Fibroblast of villous mesenchyme (primary cell): ENCODE data around the gene CFAP299. TPM values are rescaled to one million over a fixed set of nuclear protein-coding genes. Genes with fewer than 3 reads are reported as not detected.
A peak's percentile ranks its signal among the peaks of the same experiment; 100 is the strongest.

ENCODE experiments used
- DNase-seq: peaks from one replicate; pipeline ENCODE4 v3.0.0-alpha.2; 2010; ENCODE audit warnings: low read depth
- H3K4me3 ChIP-seq: 2 replicates; pipeline ENCODE4 v1.5.1; 2011; ENCODE audit warnings: low read depth, mild to moderate bottlenecking, low read length
- CTCF ChIP-seq: IDR thresholded peaks from 2 replicates; pipeline ENCODE4 v1.5.1; 2012; ENCODE audit warnings: low read depth, mild to moderate bottlenecking, low read length; ENCODE audit not compliant: insufficient read depth
- total RNA-seq: library from RNA; depleted of rRNA; stranded (reverse); fragments of >200 nt; gene quantifications from 2 replicates; pipeline ENCODE4 v1.2.3, GENCODE V29; 2012

The CFAP299 gene
- total RNA-seq, 1 donor, result 2.6 TPM

GRCh38 chr4:80986011-80986410 is 650.5 kb downstream of the CFAP299 start:
- TF ChIP-seq CTCF, result no peak
- DNase-seq, result no peak
- no peak overlapping the region for H3K4me3 ChIP-seq

GRCh38 chr4:80989921-80990544 is 654.5 kb downstream of the CFAP299 start:
- H3K4me3 ChIP-seq, result no peak overlapping the region
- peak; percentile 67 for TF ChIP-seq CTCF
- DNase-seq, result peak; percentile 60

DNA sequence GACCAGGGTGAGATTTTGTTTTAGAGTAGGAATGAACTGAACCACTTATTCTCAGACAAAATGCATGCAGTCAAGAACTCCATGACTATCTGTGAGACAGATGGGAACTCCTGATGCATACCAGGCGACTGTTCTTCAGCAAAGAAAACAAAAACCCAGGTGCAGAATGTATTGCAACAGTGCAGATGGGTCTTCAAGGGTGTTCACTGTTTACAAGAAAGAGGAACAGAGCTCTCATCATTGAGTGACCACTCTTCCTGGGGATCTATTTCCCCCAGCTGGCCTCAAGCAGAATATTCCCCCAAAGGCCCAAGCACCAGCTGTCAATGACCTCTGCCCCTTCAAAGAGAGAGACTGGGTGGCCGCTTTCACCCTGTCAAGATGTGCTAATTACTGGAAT is 655.3 kb downstream of the CFAP299 start:
- H3K4me3 ChIP-seq, result no peak overlapping the region
- no peak for DNase-seq
- no peak for TF ChIP-seq CTCF

DNA sequence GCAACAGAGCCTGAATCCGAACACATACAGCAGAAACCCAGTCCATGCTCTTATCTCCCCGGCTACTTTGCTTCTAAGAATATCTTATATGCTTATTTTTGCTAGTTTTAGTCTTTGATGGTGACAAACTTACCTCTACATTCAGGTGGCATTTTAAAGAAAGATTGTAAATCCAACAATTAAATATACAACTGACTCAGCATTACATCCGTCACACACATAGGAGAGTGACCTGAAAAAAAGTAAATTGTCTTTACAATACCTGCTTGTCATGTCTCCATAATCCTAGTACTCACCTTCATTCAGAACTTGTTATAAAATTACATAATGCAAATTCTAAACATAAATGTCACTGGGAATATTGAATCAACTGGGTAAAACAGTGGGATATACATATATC is 664.4 kb downstream of the CFAP299 start:
- TF ChIP-seq CTCF, result no peak
- no peak overlapping the region for H3K4me3 ChIP-seq
- DNase-seq, result no peak

DNA sequence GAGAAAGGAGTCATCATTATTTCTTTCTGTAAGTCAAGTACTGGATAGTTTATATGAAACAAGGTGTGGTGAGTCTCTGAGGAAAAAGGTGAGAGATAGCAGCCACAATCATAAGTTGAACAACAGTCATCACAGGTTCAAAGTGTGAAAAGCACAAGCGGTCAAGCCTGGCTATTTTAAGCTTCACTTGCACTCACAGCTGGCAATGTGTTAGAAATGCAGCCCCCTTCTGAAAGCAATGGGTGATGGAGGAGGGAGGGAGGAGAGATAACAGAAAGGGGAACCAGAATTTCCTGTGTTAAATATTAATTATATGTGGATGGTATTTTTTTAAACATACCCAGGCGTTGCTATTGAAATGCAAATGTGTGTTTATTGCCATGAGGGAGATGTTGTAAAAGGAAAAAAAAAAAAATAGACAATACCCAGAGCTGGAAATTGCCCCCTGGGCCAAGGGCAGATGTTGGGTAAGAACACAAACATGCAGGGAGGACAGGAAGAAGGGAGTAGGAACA is 668.1 kb downstream of the CFAP299 start:
- H3K4me3 ChIP-seq, result no peak overlapping the region
- no peak for TF ChIP-seq CTCF
- no peak for DNase-seq

- DNase-seq, result no peak
- TF ChIP-seq CTCF, result no peak
- H3K4me3 ChIP-seq, result no peak overlapping the region
Measured at GRCh38 chr4:81007417-81007816, 671.9 kb downstream of the CFAP299 start.

Other genes with a start within 250 kb of the CFAP299 start
- 7.3 and 7.7 TPM in 2 replicates for gene PRDM8, start 138.2 kb upstream of the CFAP299 start, total RNA-seq
- 5.2 and 6.1 TPM in 2 replicates for gene FGF5, start 69.1 kb upstream of the CFAP299 start, total RNA-seq